CD4-positive, alpha-beta T cell treated with Interleukin-4 for 1 hour (primary cell): ENCODE data around the gene RBPMS2.

Experiments used
- DNase-seq, 2 donors: peaks; one replicate each; pipeline ENCODE4 v3.0.0-alpha.2; 2020 to 2022

Gene RBPMS2

GRCh38 chr15:64717130-64717529 lies 58.3 kb downstream of the RBPMS2 start:
- no peak for DNase-seq

GRCh38 chr15:64716452-64716851 lies 58.9 kb downstream of the RBPMS2 start:
- no peak for DNase-seq

- no peak for DNase-seq
These were observed 61.8 kb downstream of the RBPMS2 start for GRCh38 chr15:64713592-64713991.

GRCh38 chr15:64712353-64712752 lies 63.0 kb downstream of the RBPMS2 start:
- no peak for DNase-seq

- DNase-seq: no peak
These were observed 64.5 kb downstream of the RBPMS2 start for GRCh38 chr15:64710676-64711428.

GRCh38 chr15:64706011-64706911 lies 69.1 kb downstream of the RBPMS2 start:
- DNase-seq: no peak

GRCh38 chr15:64705006-64705405 lies 70.4 kb downstream of the RBPMS2 start:
- DNase-seq: no peak

- no peak for DNase-seq
These were observed 71.8 kb downstream of the RBPMS2 start for GRCh38 chr15:64703632-64703959.

GRCh38 chr15:64702816-64703631 lies 72.4 kb downstream of the RBPMS2 start:
- peak; percentile 94 to 95 for DNase-seq

GRCh38 chr15:64701482-64702184 lies 73.8 kb downstream of the RBPMS2 start:
- DNase-seq: no peak

GRCh38 chr15:64701051-64701450 lies 74.3 kb downstream of the RBPMS2 start:
- no peak for DNase-seq

- no peak for DNase-seq
These were observed 75.5 kb downstream of the RBPMS2 start for GRCh38 chr15:64699751-64700388.

GRCh38 chr15:64698823-64699222 lies 76.6 kb downstream of the RBPMS2 start:
- DNase-seq: no peak

GRCh38 chr15:64697911-64698369 lies 77.4 kb downstream of the RBPMS2 start:
- no peak for DNase-seq

GRCh38 chr15:64696481-64696880 lies 78.9 kb downstream of the RBPMS2 start:
- DNase-seq: no peak

GRCh38 chr15:64695561-64695992 lies 79.8 kb downstream of the RBPMS2 start:
- DNase-seq: peak in 1 of 2 donors; percentile 73

- no peak for DNase-seq
These were observed 80.6 kb downstream of the RBPMS2 start for GRCh38 chr15:64694816-64695215.

GRCh38 chr15:64693134-64693533 lies 82.3 kb downstream of the RBPMS2 start:
- DNase-seq: peak in 1 of 2 donors; percentile 58

- DNase-seq: peak in 1 of 2 donors; percentile 45
These were observed 83.4 kb downstream of the RBPMS2 start for GRCh38 chr15:64691896-64692565.

- no peak for DNase-seq
These were observed 84.7 kb downstream of the RBPMS2 start for GRCh38 chr15:64690578-64691296.

- DNase-seq: no peak
These were observed 85.4 kb downstream of the RBPMS2 start for GRCh38 chr15:64690008-64690407.
